MM.1S (cell line): ENCODE data around the gene KCNN1.

Source experiments
- EZH2 ChIP-seq: fragments of 300-600 bp; sonication (generic); optimal IDR thresholded peaks from 2 replicates; pipeline ENCODE3; 2017; ENCODE audit warnings: low read depth, mild to moderate bottlenecking, antibody characterized with exemption, low read length, mixed read lengths
- TF ChIP-seq, protein P1 (sequence below): fragments of 300-600 bp; sonication (generic); IDR thresholded peaks from 2 replicates; pipeline ENCODE4 v1.5.1; 2016; ENCODE audit warnings: antibody characterized with exemption, low read length, mixed read lengths

DNA sequence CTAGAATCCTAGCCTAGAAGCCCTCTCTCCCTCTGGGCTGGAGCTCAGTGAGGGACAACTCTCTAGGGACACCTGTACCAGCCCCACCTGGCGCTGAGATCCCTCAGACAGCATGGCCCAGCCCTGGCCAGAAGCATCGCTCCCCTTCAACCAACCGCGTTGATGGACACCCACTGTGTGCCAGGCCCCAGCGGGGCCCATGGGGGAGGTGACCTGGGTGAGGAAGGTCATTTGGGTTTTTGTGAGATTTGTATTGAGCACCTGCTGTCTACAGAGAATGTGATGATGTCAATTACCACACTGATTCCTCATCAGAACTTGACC, 31.9 kb downstream of the KCNN1 start:
- TF ChIP-seq EZH2: no peak
- TF ChIP-seq, protein P1, sequence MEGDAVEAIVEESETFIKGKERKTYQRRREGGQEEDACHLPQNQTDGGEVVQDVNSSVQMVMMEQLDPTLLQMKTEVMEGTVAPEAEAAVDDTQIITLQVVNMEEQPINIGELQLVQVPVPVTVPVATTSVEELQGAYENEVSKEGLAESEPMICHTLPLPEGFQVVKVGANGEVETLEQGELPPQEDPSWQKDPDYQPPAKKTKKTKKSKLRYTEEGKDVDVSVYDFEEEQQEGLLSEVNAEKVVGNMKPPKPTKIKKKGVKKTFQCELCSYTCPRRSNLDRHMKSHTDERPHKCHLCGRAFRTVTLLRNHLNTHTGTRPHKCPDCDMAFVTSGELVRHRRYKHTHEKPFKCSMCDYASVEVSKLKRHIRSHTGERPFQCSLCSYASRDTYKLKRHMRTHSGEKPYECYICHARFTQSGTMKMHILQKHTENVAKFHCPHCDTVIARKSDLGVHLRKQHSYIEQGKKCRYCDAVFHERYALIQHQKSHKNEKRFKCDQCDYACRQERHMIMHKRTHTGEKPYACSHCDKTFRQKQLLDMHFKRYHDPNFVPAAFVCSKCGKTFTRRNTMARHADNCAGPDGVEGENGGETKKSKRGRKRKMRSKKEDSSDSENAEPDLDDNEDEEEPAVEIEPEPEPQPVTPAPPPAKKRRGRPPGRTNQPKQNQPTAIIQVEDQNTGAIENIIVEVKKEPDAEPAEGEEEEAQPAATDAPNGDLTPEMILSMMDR: no peak
